CD8-positive, alpha-beta memory T cell (primary cell): ENCODE results near the gene CLEC4D. TPM values are rescaled to one million over a fixed set of nuclear protein-coding genes. Genes with fewer than 3 reads are reported as not detected.
A peak's percentile ranks its signal among the peaks of the same experiment; 100 is the strongest.
"Not testable (repeated sequence)": the region's sequence is repeated elsewhere in the genome, so short reads cannot be mapped to it uniquely, and the experiment has no call there.

Experiments used
- CTCF ChIA-PET: fragments of 350-600 bp; sonication (Branson Sonifier 250); formaldehyde crosslinking; loops from one replicate; lab custom pipeline; 2021; ENCODE audit warnings: antibody characterized with exemption; lab: Charles Lee
- POLR2A ChIA-PET: fragments of 350-600 bp; sonication (Branson Sonifier 250); formaldehyde crosslinking; loops from one replicate; lab custom pipeline; 2021; ENCODE audit warnings: antibody characterized with exemption; lab: Charles Lee
- DNase-seq, 5 donors: peaks; one replicate each; pipeline versions ENCODE4 v3.0.0 to v3.0.0-alpha.2; 2020 to 2022; ENCODE audit warnings: mixed read lengths in 1 of 5
- H3K27ac ChIP-seq: one replicate; pipeline ENCODE4 v1.7.0; 2013; ENCODE audit warnings: low read depth, mild to moderate bottlenecking, low read length, moderate library complexity
- H3K27me3 ChIP-seq: 2 replicates; pipeline ENCODE4 v1.7.0; 2013; ENCODE audit warnings: low read length, mild to moderate bottlenecking; ENCODE audit not compliant: insufficient read depth, poor library complexity, severe bottlenecking
- H3K36me3 ChIP-seq: 2 replicates; pipeline ENCODE4 v1.7.0; 2013; ENCODE audit warnings: mild to moderate bottlenecking, low read length, moderate library complexity; ENCODE audit not compliant: insufficient read depth
- H3K4me1 ChIP-seq: 2 replicates; pipeline ENCODE4 v1.7.0; 2013; ENCODE audit warnings: mild to moderate bottlenecking, low read length, moderate library complexity; ENCODE audit not compliant: insufficient read depth
- H3K4me3 ChIP-seq: 2 replicates; pipeline ENCODE4 v1.7.0; 2013; ENCODE audit warnings: mild to moderate bottlenecking, low read length
- H3K9me3 ChIP-seq: 2 replicates; pipeline ENCODE4 v1.7.0; 2013; ENCODE audit warnings: mild to moderate bottlenecking, low read length
- H3K27ac Mint-ChIP-seq, 8 donors: one replicate each; pipeline ENCODE4 v1.8.0; 2020 to 2021; ENCODE audit warnings: mixed read lengths in 8 of 8, mild to moderate bottlenecking in 6 of 8, inconsistent platforms in 3 of 8, moderate library complexity in 3 of 8
- H3K27me3 Mint-ChIP-seq, 2 donors: one replicate each; pipeline ENCODE4 v1.8.0; 2020 to 2021; ENCODE audit warnings: mixed read lengths in 2 of 2, mild to moderate bottlenecking in 1 of 2, moderate library complexity in 1 of 2
- H3K36me3 Mint-ChIP-seq, 3 donors: one replicate each; pipeline ENCODE4 v1.8.0; 2020 to 2021; ENCODE audit warnings: mixed read lengths in 3 of 3, inconsistent platforms in 1 of 3, mild to moderate bottlenecking in 1 of 3
- H3K4me1 Mint-ChIP-seq, 3 donors: one replicate each; pipeline ENCODE4 v1.8.0; 2020 to 2021; ENCODE audit warnings: mixed read lengths in 3 of 3, inconsistent platforms in 1 of 3, mild to moderate bottlenecking in 1 of 3
- H3K4me3 Mint-ChIP-seq, 7 donors: one replicate each; pipeline ENCODE4 v1.8.0; 2020 to 2021; ENCODE audit warnings: mixed read lengths in 7 of 7, mild to moderate bottlenecking in 6 of 7, moderate library complexity in 4 of 7, inconsistent platforms in 2 of 7
- H3K9me3 Mint-ChIP-seq, 5 donors: one replicate each; pipeline ENCODE4 v1.8.0; 2020 to 2022; ENCODE audit warnings: mixed read lengths in 5 of 5, mild to moderate bottlenecking in 3 of 5, moderate library complexity in 2 of 5, inconsistent platforms in 1 of 5
- polyA plus RNA-seq: library from polyadenylated mRNA; unstranded; fragments of 300-500 nt; fragmentation: Illumina TruSeq; gene quantifications from one replicate; pipeline ENCODE4 v1.2.3, GENCODE V29; 2021
- total RNA-seq, 2 experiments: library from RNA; stranded (reverse); gene quantifications; one replicate each; pipeline ENCODE4 v1.2.3, GENCODE V29; 2021

The CLEC4D gene
- total and polyA plus RNA-seq, 3 experiments from 2014 or later, result not detected

- H3K27ac ChIP-seq, H3K9me3 Mint-ChIP-seq, H3K36me3 ChIP-seq, H3K4me1 ChIP-seq, H3K4me3 Mint-ChIP-seq, POLR2A ChIA-PET, DNase-seq, H3K4me3 ChIP-seq, H3K36me3 Mint-ChIP-seq, H3K9me3 ChIP-seq: not testable (repeated sequence)
- CTCF ChIA-PET, result interaction anchor here (1.4 kb wide), 1 partner anchor 350 kb away, joined by 3 read pairs; no protein-coding TSS in a partner anchor
- peak within 1 kb of the TSS in 1 of 8 donors; percentile 55 for H3K27ac Mint-ChIP-seq
- H3K27me3 Mint-ChIP-seq, result peaks cover 28 to 50% of the 10 kb centered on the region in 2 donors
- H3K4me1 Mint-ChIP-seq, result peaks cover 9 to 14% (median 10%) of the 10 kb centered on the region in 3 donors
- peaks cover 10% of the 10 kb centered on the region for H3K27me3 ChIP-seq
Observed at GRCh38 chr12:8540831-8541230, 27.5 kb downstream of the CLEC4D start, which contains the start of gene CLEC4E. CLEC4E (minus strand) TSS chr12:8540905; CDS start chr12:8540797, 108 bp downstream.

- H3K27me3 Mint-ChIP-seq, result peaks cover 25 to 49% of the 10 kb centered on the region in 2 donors
- peaks cover 9 to 14% (median 10%) of the 10 kb centered on the region in 3 donors for H3K4me1 Mint-ChIP-seq
- Histone ChIP-seq H3K36me3 (no peaks in the 10 kb centered on the region), H3K4me3 (no peak overlapping the region), H3K4me1 (no peaks in the 10 kb centered on the region), H3K27ac (no peak overlapping the region), H3K9me3 (no peaks in the 10 kb centered on the region), H3K27me3 (peaks cover 10% of the 10 kb centered on the region)
- POLR2A ChIA-PET, result no interaction called here
- no peak overlapping the region for H3K4me3 Mint-ChIP-seq
- H3K36me3 Mint-ChIP-seq, result no peaks in the 10 kb centered on the region
- DNase-seq, result no peak
- peaks cover 0 to 3% (median 0%) of the 10 kb centered on the region in 5 donors for H3K9me3 Mint-ChIP-seq
- CTCF ChIA-PET, result interaction anchor here (1.4 kb wide), 2 partner anchors 104 to 349 kb away, joined by 3 read pairs; no protein-coding TSS in a partner anchor
- H3K27ac Mint-ChIP-seq, result no peak overlapping the region
Observed at GRCh38 chr12:8541562-8541961, 28.3 kb downstream of the CLEC4D start.

DNA sequence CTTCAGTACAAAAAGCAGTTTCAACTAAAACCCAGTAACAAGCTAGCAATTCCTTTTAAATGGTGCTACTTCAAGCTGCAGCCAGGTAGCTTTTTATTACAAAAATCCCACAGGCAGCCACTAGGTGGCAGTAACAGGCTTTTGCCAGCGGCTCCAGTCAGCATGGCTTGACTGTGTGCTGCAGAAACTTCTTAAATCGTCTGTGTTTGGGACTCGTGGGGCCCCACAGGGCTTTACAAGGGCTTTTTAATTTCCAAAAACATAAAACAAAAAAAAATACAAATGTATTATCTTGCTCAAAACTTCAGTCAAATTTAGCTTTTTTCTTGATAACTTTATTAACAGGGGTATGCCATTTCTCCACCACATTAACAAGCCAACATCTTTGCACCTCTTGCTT lies 31.0 kb downstream of the CLEC4D start:
- Histone ChIP-seq H3K36me3 (no peaks in the 10 kb centered on the region), H3K4me1 (no peaks in the 10 kb centered on the region), H3K27me3 (peaks cover 10% of the 10 kb centered on the region), H3K27ac (no peak overlapping the region), H3K9me3 (no peaks in the 10 kb centered on the region), H3K4me3 (no peak overlapping the region)
- Mint-ChIP-seq H3K36me3 (no peaks in the 10 kb centered on the region), H3K4me1 (peaks cover 9 to 14% (median 10%) of the 10 kb centered on the region in 3 donors), H3K27me3 (peaks cover 18 to 32% of the 10 kb centered on the region in 2 donors), H3K27ac (no peak overlapping the region), H3K4me3 (peak overlapping the region in 6 of 7 donors; percentile 6 to 59 (median 32)), H3K9me3 (peaks cover 0 to 3% (median 0%) of the 10 kb centered on the region in 5 donors)
- CTCF ChIA-PET, result interaction anchor here (0.6 to 2.6 kb wide), 46 partner anchors 9 to 512 kb away, joined by 3 to 37 read pairs (median 4); partner anchors contain the start of genes AICDA, M6PR and RIMKLB
- POLR2A ChIA-PET, result interaction anchor here (0.6 to 1.2 kb wide), 2 partner anchors 71 to 100 kb away, joined by 3 read pairs; no protein-coding TSS in a partner anchor
- peak; percentile 56 to 82 (median 62) for DNase-seq

- no peaks in the 10 kb centered on the region for H3K4me1 ChIP-seq
- Mint-ChIP-seq H3K9me3 (peaks cover 0 to 2% (median 0%) of the 10 kb centered on the region in 5 donors), H3K4me3 (no peak overlapping the region), H3K4me1 (peaks cover 7 to 8% (median 7%) of the 10 kb centered on the region in 3 donors), H3K27ac (no peak overlapping the region), H3K27me3 (peaks cover 6 to 12% of the 10 kb centered on the region in 2 donors), H3K36me3 (no peaks in the 10 kb centered on the region)
- H3K9me3 ChIP-seq, result no peaks in the 10 kb centered on the region
- ChIA-PET CTCF (interaction anchor here (1.1 kb wide), 1 partner anchor 344 kb away, joined by 3 read pairs; no protein-coding TSS in a partner anchor), POLR2A (interaction anchor here (0.5 kb wide), 1 partner anchor 610 kb away, joined by 4 read pairs; no protein-coding TSS in a partner anchor)
- no peaks in the 10 kb centered on the region for H3K36me3 ChIP-seq
- H3K4me3 ChIP-seq, result no peak overlapping the region
- H3K27ac ChIP-seq, result no peak overlapping the region
- no peak for DNase-seq
- peaks cover 3% of the 10 kb centered on the region for H3K27me3 ChIP-seq
Observed at GRCh38 chr12:8546591-8546990, 33.3 kb downstream of the CLEC4D start.

DNA sequence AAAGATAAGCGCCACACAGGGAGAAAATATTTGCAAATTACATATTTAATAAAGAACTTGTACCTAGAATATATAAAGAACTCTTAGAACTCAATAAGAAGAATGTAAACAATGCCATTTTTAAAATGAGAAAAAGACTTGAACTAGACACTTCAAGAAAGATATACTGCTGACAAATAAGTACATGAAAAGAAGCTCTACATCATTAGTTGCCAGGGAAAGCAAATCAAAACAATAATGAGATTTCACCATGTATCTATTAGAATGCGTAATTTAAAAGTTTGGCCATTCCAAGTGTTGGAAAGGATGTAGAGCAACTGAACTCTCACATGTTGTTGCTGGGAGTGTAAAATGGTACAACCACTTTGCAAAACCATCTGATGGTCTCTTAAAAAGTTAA lies 34.3 kb downstream of the CLEC4D start:
- H3K36me3 Mint-ChIP-seq, result no peaks in the 10 kb centered on the region
- H3K4me3 Mint-ChIP-seq, result no peak overlapping the region
- peaks cover 4 to 7% (median 5%) of the 10 kb centered on the region in 3 donors for H3K4me1 Mint-ChIP-seq
- H3K27ac ChIP-seq, result no peak overlapping the region
- ChIA-PET CTCF (interaction anchor here (1.0 to 1.1 kb wide), 2 partner anchors 313 to 343 kb away, joined by 3 read pairs; no protein-coding TSS in a partner anchor), POLR2A (no interaction called here)
- H3K4me3 ChIP-seq, result no peak overlapping the region
- H3K9me3 ChIP-seq, result no peaks in the 10 kb centered on the region
- no peaks in the 10 kb centered on the region for H3K4me1 ChIP-seq
- no peaks in the 10 kb centered on the region for H3K36me3 ChIP-seq
- no peak for DNase-seq
- no peak overlapping the region for H3K27ac Mint-ChIP-seq
- H3K9me3 Mint-ChIP-seq, result no peaks in the 10 kb centered on the region
- no peaks in the 10 kb centered on the region for H3K27me3 ChIP-seq
- peaks cover 4 to 8% of the 10 kb centered on the region in 2 donors for H3K27me3 Mint-ChIP-seq

DNA sequence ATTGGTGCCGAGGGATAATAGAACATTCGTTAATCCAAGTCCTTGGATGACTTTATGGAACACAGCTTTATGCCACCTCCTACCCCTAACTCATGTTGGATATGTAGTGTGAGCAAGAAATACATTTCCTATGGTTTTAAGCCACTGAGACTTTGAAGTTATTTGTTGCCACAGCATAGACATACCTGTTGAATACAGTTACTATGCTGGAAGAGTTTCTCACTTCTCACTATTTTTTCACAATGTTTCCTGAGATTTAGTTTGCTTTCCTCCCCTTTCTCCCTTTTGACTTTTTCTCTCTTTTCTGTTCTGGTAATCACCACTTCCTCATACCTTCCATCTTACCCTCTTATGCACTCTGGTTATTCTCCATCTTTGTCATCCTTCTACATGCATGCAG lies 34.9 kb downstream of the CLEC4D start:
- POLR2A ChIA-PET, result no interaction called here
- peaks cover 4 to 8% of the 10 kb centered on the region in 2 donors for H3K27me3 Mint-ChIP-seq
- CTCF ChIA-PET, result interaction anchor here (1.0 to 1.1 kb wide), 4 partner anchors 61 to 342 kb away, joined by 3 to 5 read pairs (median 3); no protein-coding TSS in a partner anchor

DNA sequence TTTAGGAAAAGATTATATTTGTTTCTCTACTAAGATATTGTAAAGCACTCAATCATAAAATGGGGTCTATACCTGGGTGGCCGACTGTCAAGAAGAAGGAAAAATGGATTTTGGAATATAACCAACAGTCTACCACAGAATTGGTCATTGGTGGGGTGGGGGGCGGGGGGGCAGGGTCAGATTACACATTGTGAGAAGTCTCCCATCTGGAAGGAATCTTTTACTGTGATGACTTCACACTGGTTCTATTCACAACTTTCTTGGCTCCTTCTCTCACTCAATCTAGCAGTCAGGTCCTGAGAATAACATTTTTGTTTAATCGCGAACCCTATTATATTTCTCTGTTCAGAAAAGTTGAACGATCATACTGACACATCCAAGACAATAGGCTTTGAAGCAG lies 36.1 kb downstream of the CLEC4D start:
- POLR2A ChIA-PET, result no interaction called here

More for the DNA sequence above, 34.9 kb downstream of the CLEC4D start:
- Histone ChIP-seq H3K27me3 (no peaks in the 10 kb centered on the region), H3K4me1 (no peaks in the 10 kb centered on the region), H3K36me3 (no peaks in the 10 kb centered on the region), H3K4me3 (no peak overlapping the region), H3K9me3 (no peaks in the 10 kb centered on the region), H3K27ac (no peak overlapping the region)
- Mint-ChIP-seq H3K36me3 (no peaks in the 10 kb centered on the region), H3K4me3 (no peak overlapping the region), H3K27ac (no peak overlapping the region), H3K4me1 (peaks cover 4 to 7% (median 5%) of the 10 kb centered on the region in 3 donors), H3K9me3 (no peaks in the 10 kb centered on the region)
- DNase-seq, result no peak

DNA sequence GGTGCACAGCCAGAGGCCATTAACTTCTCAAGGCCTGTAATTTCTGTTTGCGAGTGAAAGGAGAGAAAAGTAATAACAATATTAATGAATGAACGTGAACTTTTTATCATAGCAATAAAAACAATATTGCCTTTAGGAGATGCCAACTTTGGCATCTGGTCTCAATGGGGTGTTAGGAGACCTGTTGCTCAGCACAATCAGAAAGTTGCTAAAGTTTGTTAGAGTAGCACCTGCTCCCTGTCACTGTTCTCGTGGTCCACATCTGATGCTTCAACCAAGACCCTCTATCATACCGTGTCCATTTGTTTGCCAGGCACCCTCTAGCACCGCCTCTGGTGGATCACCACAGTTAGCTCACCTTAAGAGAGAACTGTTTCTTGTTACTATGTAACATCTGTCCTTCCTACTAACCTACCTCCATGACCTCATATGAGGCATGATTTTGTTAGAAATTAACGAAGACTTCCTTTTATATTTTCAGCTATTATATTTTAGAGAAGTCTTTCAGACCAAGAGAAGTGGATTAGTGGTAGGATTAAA lies 39.9 kb downstream of the CLEC4D start:
- Histone ChIP-seq H3K4me3 (no peak overlapping the region), H3K4me1 (no peaks in the 10 kb centered on the region), H3K36me3 (no peaks in the 10 kb centered on the region), H3K27ac (no peak overlapping the region), H3K9me3 (no peaks in the 10 kb centered on the region), H3K27me3 (no peaks in the 10 kb centered on the region)
- DNase-seq, result no peak
- no peak overlapping the region for H3K27ac Mint-ChIP-seq
- H3K36me3 Mint-ChIP-seq, result no peaks in the 10 kb centered on the region
- H3K4me3 Mint-ChIP-seq, result no peak overlapping the region
- ChIA-PET CTCF (interaction anchor here (1.5 kb wide), 1 partner anchor 9 kb away, joined by 6 read pairs; no protein-coding TSS in a partner anchor), POLR2A (no interaction called here)
- peaks cover 0 to 3% of the 10 kb centered on the region in 2 donors for H3K27me3 Mint-ChIP-seq
- peaks cover 0 to 5% (median 1%) of the 10 kb centered on the region in 3 donors for H3K4me1 Mint-ChIP-seq
- no peaks in the 10 kb centered on the region for H3K9me3 Mint-ChIP-seq

More for the DNA sequence above, 36.1 kb downstream of the CLEC4D start:
- H3K9me3 Mint-ChIP-seq, result no peaks in the 10 kb centered on the region
- H3K36me3 Mint-ChIP-seq, result no peaks in the 10 kb centered on the region
- Histone ChIP-seq H3K9me3 (no peaks in the 10 kb centered on the region), H3K36me3 (no peaks in the 10 kb centered on the region), H3K27me3 (no peaks in the 10 kb centered on the region), H3K27ac (no peak overlapping the region), H3K4me1 (no peaks in the 10 kb centered on the region), H3K4me3 (no peak overlapping the region)
- CTCF ChIA-PET, result interaction anchor here (1.1 kb wide), 1 partner anchor 59 kb away, joined by 3 read pairs; no protein-coding TSS in a partner anchor
- peaks cover 3 to 4% of the 10 kb centered on the region in 2 donors for H3K27me3 Mint-ChIP-seq
- peaks cover 3 to 6% (median 5%) of the 10 kb centered on the region in 3 donors for H3K4me1 Mint-ChIP-seq
- no peak overlapping the region for H3K4me3 Mint-ChIP-seq
- H3K27ac Mint-ChIP-seq, result no peak overlapping the region
- no peak for DNase-seq
